ENCODE measurements around the gene COL8A2. TPM values are rescaled to one million over a fixed set of nuclear protein-coding genes. Genes with fewer than 3 reads are reported as not detected.

The COL8A2 gene
- total and polyA plus RNA-seq, 2 of the 4 experiments (the other 2 are of a cell fraction), result 0.54 to 1.1 TPM

DNA sequence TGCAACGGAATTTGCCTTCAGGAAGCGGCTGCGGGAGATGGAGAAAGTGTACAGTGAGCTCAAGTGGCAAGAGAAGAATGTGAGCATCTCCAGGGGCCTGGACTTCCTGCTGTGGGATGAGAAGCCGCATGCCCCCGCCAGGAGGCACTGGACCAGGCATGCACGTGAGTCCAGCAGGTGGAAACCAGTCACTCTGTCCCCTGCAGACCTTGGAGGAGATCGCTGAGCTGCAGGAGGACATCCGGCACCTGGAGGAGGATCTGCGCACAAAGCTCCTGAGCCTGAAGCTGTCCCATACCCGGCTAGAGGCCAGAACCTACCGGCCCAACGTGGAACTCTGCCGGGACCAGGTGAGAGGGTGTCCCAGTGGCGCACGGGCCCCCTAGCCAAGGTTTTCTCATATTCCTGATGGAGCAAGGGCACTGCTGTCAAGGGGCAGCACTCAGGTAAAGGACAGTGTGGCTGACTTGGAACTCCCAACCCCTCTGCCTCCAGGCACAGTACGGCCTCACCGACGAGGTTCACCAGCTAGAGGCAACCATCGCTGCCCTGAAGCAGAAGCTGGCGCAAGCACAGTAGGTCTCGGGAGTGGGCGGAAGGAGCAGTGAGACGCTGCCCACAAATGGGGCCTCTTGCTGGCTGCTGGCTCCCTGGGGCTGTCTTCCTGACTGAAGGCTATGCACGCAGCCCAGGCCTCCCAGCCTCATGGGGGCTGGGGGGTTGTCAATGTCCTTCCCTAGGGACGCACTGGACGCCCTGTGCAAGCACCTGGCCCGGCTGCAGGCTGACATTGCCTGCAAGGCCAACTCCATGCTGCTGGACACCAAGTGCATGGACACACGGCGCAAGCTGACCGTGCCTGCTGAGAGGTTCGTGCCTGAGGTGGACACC is 37.5 kb downstream of the COL8A2 start:
- BruUV-seq (replicated peaks), result no TSS peak
- POLR2A ChIA-PET (ENCODE audit: unreplicated experiment), result no interaction called here

More for the DNA sequence above, 37.5 kb downstream of the COL8A2 start:
- no peak overlapping the region for H3K4me2 ChIP-seq (ENCODE audit: low read depth, low read length)
- H2AFZ ChIP-seq (replicated peaks; ENCODE audit: low read length, poor library complexity), result peak overlapping the region; percentile 100
- no peak overlapping the region; the same call in 1 of the 2 replicates for H4K91ac ChIP-seq (ENCODE audit: insufficient read depth, low read depth, low read length)
- no peak overlapping the region for H2BK20ac ChIP-seq (ENCODE audit: low read depth, low read length)
- H3K4me3 ChIP-seq (ENCODE audit: insufficient read depth, low read depth, low read length), result no peak overlapping the region
- H3K9me3 ChIP-seq (ENCODE audit: control insufficient read depth, insufficient read depth, low read length), result no peaks in the 10 kb centered on the region
- 86% methylated on average over 19 of the region's 31 CpGs; no CpG with 5 or more reads in 1 of the 2 experiments for WGBS, 2 experiments (ENCODE audit: extremely low coverage in 2 of 2, insufficient read length in 1 of 2)
- ATAC-seq (ENCODE audit: low read depth) (no peak), DNase-seq (no peak)
- in situ Hi-C loops (cut with MboI; ENCODE audit: low sequenced_read_pairs) (no loop called here), dilution Hi-C loops (cut with HindIII; ENCODE audit: low sequenced_read_pairs, unreplicated experiment) (no loop called here), intact Hi-C loops (cut with micrococcal nuclease) (loop anchor here (1.0 to 10.0 kb wide), 2 partner anchors 153 to 204 kb away; partner anchors contain the start of genes AGO1 and AGO3)
- peaks cover 2% of the 10 kb centered on the region; the same call in 1 of the 2 replicates for H3K4me1 ChIP-seq (ENCODE audit: control insufficient read depth, insufficient read depth, low read length)
- H3K36me3 ChIP-seq (ENCODE audit: control insufficient read depth, insufficient read depth, low read length), result peaks cover 10% of the 10 kb centered on the region
- 0 out of 2 replicates have a peak overlapping the region, but pooled peaks have one; percentile 16 for H2AK5ac ChIP-seq (ENCODE audit: low read depth, low read length)
- H3K23ac ChIP-seq (ENCODE audit: low read depth, low read length), result no peak overlapping the region
- no peak overlapping the region for H3K27ac ChIP-seq (ENCODE audit: insufficient read depth, low read length)
- H3K79me1 ChIP-seq (ENCODE audit: low read depth in 1 of 2, low read length in 2 of 2), result peaks cover 29 to 37% of the 10 kb centered on the region in 2 experiments
- H3K9ac ChIP-seq (ENCODE audit: low read depth, low read length), result no peak overlapping the region
- peaks cover 7% of the 10 kb centered on the region; the same call in 1 of the 2 replicates for H4K20me1 ChIP-seq (ENCODE audit: insufficient read depth, low read length)
- CTCF ChIA-PET, result no interaction called here
- H3K56ac ChIP-seq (ENCODE audit: extremely low read depth, insufficient read depth, low read length), result no peak overlapping the region
- no peak overlapping the region for H2BK15ac ChIP-seq (ENCODE audit: low read depth, low read length)
- no peaks in the 10 kb centered on the region for H3K27me3 ChIP-seq (ENCODE audit: control insufficient read depth, insufficient read depth, low read length)
- TF ChIP-seq MAFK (IDR thresholded peaks at IDR 0.05; ENCODE audit: low read depth, low read length), result no peak
- TF ChIP-seq FOS (IDR thresholded peaks at IDR 0.05; ENCODE audit: low read depth, low read length), result no peak
- TF ChIP-seq BHLHE40 (IDR thresholded peaks at IDR 0.05; ENCODE audit: low read depth, low read length), result no peak
- no peak for TF ChIP-seq RCOR1 (IDR thresholded peaks at IDR 0.05; ENCODE audit: insufficient replicate concordance, low read length)
- TF ChIP-seq MXI1 (IDR thresholded peaks at IDR 0.05; ENCODE audit: borderline replicate concordance, low read depth, low read length), result no peak
- TF ChIP-seq RFX5 (IDR thresholded peaks at IDR 0.05; ENCODE audit: low read depth, low read length), result no peak
- TF ChIP-seq NFE2L2 (IDR thresholded peaks at IDR 0.05; ENCODE audit: low read depth, low read length), result no peak
- TF ChIP-seq RAD21 (IDR thresholded peaks at IDR 0.05; ENCODE audit: low read length), result no peak
- no peak for TF ChIP-seq CEBPB (IDR thresholded peaks at IDR 0.05; ENCODE audit: low read depth, low read length)
- TF ChIP-seq, protein P1, sequence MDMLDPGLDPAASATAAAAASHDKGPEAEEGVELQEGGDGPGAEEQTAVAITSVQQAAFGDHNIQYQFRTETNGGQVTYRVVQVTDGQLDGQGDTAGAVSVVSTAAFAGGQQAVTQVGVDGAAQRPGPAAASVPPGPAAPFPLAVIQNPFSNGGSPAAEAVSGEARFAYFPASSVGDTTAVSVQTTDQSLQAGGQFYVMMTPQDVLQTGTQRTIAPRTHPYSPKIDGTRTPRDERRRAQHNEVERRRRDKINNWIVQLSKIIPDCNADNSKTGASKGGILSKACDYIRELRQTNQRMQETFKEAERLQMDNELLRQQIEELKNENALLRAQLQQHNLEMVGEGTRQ (IDR thresholded peaks at IDR 0.05; ENCODE audit: low read depth, low read length), result no peak
- TF ChIP-seq CHD1 (IDR thresholded peaks at IDR 0.05; ENCODE audit: low read depth, low read length), result no peak
- no peak overlapping the region for H3K18ac ChIP-seq (ENCODE audit: low read depth, low read length)
- H2BK5ac ChIP-seq (ENCODE audit: low read depth, low read length, poor library complexity, severe bottlenecking), result no peak overlapping the region
- no peak overlapping the region for H3K14ac ChIP-seq (replicated peaks; ENCODE audit: low read depth, low read length)
- no peak overlapping the region for H2BK120ac ChIP-seq (ENCODE audit: low read depth, low read length)
- H3K4ac ChIP-seq (ENCODE audit: low read depth, low read length), result no peak overlapping the region; the same call in 1 of the 2 replicates
- peaks cover 8% of the 10 kb centered on the region; the same call in 1 of the 2 replicates for H3K9me1 ChIP-seq (ENCODE audit: insufficient read depth, low read length)
- peak overlapping the region; percentile 97 to 99 for H4K8ac ChIP-seq (ENCODE audit: low read depth in 2 of 2, low read length in 2 of 2)
- peak overlapping the region; percentile 87 for H2AK9ac ChIP-seq (replicated peaks; ENCODE audit: low read depth, low read length, poor library complexity)
- H4K5ac ChIP-seq (ENCODE audit: low read depth, low read length), result peak overlapping the region; percentile 99
